Caki2 (cell line): Measurements from ENCODE around the gene HDAC7. TPM values are rescaled to one million over a fixed set of nuclear protein-coding genes. Genes with fewer than 3 reads are reported as not detected.

Experiments used
- DNase-seq: peaks from one replicate; pipeline ENCODE4 v3.0.0-alpha.2; 2015; ENCODE audit warnings: low read depth
- in situ Hi-C: cut with HindIII; loops from 2 replicates; pipeline ENCODE4 v1.10.0; 2016; ENCODE audit warnings: low sequenced_read_pairs, low pct_unique_long_range_greater_than_20kb, mixed read lengths
- total RNA-seq: library from RNA; depleted of rRNA; stranded (reverse); fragments of >200 nt; shearing (Covaris generic); gene quantifications from 2 replicates; pipeline ENCODE4 v1.2.3, GENCODE V29; 2014; ENCODE audit warnings: low replicate concordance; rRNA removed

Gene HDAC7
- 10.9 and 12.4 TPM in 2 replicates for total RNA-seq

DNA sequence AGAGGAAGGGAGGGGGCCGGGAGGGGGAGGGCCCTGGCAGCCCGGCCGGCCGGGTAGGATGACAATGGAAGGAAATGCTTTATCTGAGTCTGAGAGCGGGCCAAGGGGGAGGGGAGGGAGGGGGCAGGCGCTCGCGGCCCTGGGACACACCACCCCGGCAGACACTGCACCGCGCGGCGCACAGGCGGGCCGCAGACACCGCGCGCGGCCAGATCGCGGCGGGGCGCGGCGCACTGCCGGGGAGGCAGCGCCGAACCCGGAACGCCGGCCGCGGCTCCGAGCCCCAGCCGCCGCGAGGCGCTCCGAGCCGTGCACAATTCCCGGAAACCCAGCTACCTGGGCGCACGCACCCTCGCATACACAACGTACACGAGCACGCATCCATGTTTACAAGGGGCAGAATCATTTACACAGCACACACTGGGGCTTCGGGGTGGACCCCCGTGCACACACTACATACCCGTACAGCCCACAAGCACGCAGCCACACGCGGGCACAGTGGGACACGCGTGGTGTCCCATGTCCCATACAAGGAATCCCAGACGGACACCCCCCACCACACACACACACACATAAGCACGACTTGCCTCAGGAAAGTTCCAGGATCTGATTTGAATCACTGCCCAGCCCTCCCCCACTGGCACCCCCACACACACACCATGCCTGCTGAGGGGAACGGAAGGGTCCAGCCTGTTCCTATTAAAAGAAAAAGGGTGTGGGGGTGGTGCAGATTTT, at the start of gene HDAC7:
Gene HDAC7, minus strand, starts transcription at position 8 of the 735 bp plus-strand sequence. CDS start 118 bp downstream, outside the sequence.
- DNase-seq, result peak; percentile 74
- in situ Hi-C loops, result no loop called here

GRCh38 chr12:47868552-47869031, 48.9 kb upstream of the HDAC7 start:
- in situ Hi-C loops, result no loop called here
- DNase-seq, result no peak

- DNase-seq, result no peak
- in situ Hi-C loops, result no loop called here
Measured at GRCh38 chr12:47868041-47868440, 48.3 kb upstream of the HDAC7 start.

DNA sequence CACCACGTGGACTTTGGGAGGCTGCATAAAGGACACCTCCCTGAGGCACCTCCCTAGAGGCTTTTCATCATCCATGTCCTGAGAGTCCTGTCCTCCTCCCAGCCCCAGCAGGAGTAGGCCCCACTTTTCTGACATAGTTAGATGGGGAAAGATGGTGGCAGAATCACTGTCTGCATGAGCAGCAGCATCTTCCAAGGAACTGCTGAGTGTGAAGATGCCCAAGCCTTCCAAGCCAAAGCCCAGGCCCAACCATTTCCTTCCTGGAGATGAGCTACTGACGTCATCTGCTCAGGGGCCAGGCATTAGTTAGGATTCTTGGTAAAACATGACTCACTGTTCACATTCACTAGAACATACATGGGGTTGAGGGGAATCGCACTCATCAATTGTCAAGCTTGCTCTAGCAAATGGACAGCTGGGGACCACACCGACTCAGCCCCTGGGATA, 47.8 kb upstream of the HDAC7 start:
- in situ Hi-C loops, result no loop called here
- DNase-seq, result no peak

GRCh38 chr12:47864646-47865235, 45.0 kb upstream of the HDAC7 start:
- no peak for DNase-seq
- in situ Hi-C loops, result no loop called here

DNA sequence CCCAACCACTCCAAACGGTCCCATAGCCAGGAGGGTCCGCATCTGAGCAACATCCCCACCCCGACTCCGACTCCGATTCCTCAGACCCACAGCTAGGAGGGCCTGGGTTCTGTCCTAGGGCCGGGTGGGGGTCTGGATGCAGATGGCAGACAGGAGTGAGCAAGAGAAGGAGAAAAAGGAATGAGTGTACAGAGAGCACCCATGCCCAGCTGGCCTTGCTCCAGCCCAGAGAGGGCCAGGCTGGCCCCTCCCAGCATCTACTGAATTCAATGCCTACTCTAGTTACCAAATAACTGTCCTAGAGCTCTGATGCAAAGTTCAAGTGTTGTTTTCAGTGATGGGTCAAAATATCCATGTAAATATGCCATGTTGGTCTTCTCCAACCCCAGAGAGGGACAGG, 44.3 kb upstream of the HDAC7 start:
- DNase-seq, result no peak
- in situ Hi-C loops, result no loop called here

GRCh38 chr12:47863467-47863866, 43.8 kb upstream of the HDAC7 start:
- DNase-seq, result no peak
- in situ Hi-C loops, result no loop called here

- in situ Hi-C loops, result no loop called here
- DNase-seq, result no peak
Measured at GRCh38 chr12:47862881-47863280, 43.2 kb upstream of the HDAC7 start.

DNA sequence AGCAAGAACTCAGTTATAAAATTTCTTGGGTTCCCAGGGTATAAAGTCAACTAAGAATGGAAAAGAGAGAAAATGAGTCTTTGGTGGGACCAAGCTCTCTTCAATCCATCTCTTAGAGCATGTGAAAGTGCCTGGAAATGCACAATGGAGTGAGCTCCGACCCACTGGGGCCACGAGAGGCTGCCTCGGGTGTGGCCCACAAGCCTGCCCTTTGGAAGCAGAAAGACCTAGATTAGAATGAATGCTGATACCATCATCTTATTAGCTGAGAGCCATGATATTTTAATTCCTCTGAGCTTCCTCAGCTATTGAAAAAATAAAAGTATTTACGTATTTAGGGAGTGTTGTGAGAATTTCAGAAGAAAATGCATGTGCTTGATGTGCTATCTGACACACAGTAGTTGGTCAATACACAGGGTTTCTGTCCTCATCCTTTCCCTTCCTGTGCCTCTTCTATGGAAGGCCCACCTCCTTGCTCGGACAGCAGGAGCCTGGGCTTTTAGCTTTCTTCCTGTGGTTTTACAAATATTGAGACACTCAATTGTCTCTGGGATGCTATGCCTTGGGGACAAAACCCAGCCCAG, 42.6 kb upstream of the HDAC7 start:
- in situ Hi-C loops, result no loop called here
- DNase-seq, result no peak

GRCh38 chr12:47860873-47861272, 41.2 kb upstream of the HDAC7 start:
- in situ Hi-C loops, result no loop called here
- no peak for DNase-seq

GRCh38 chr12:47860279-47860841, 40.7 kb upstream of the HDAC7 start:
- in situ Hi-C loops, result no loop called here
- no peak for DNase-seq

- in situ Hi-C loops, result no loop called here
- no peak for DNase-seq
Measured at GRCh38 chr12:47858511-47859266, 39.0 kb upstream of the HDAC7 start.

DNA sequence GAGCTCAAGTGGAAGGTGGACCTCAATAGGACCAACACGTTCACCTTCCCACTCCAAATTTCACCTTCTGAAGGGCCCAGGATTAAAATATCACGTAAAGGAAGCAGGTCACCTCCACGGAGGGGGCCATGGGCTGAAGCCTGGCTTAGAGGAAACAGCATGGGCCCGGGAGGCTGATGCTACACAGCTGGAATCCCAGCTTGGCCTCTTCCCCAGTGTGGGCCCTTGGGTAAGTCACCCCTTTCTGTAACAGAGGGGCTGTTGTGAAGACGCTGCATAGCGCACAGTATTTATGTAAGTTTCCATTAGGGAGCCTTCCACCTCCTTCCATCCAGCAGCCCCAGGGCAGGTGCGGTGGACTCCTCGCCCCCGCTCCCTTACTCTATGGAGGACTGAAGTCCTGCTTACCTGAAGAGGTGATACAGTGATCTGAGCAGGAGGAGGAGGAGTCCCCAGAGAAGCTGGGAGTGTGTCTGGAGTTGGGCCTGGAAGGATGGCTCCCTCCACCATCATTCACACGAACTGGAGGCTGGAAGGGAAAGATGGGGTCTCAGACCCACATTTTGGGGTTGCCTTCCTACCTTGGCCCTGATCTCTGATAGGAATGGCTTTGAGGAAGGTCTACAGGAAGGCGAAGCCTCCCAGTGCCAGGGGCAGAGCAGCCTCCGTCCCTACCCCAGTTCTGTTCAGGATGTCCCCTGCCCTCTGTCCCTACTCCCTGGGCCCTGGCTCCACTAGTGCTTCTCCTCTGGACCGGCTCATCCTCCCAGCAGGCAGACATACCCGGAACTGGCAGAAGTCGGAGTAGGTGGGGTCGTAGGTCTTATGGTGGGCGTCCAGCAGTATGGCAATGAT, 37.2 kb upstream of the HDAC7 start:
- in situ Hi-C loops, result no loop called here

GRCh38 chr12:47856094-47856493, 36.4 kb upstream of the HDAC7 start:
- DNase-seq, result no peak
- in situ Hi-C loops, result no loop called here

More for the DNA sequence above, 37.2 kb upstream of the HDAC7 start:
- no peak for DNase-seq

- no peak for DNase-seq
- in situ Hi-C loops, result no loop called here
Measured at GRCh38 chr12:47855502-47855901, 35.8 kb upstream of the HDAC7 start.

DNA sequence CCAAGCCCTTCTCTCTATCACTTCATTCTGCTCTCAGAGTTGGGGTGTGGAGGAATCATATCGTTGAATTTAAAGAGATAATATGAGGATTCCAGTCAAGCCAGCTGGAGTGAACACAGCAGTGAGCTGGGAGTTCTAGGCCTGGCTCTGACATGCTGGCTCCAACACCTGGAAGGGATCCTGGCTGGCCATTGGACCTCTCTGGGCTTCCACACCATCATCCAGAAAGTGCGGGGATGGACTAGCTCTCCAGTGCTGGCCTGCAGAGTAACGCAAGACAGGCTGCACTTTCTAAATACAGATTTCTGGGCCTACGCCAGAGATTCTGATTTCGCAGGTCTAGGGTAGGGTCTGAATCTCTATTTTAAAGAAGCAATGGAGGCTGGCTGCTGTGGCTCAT, 34.8 kb upstream of the HDAC7 start:
- in situ Hi-C loops, result no loop called here
- DNase-seq, result no peak

DNA sequence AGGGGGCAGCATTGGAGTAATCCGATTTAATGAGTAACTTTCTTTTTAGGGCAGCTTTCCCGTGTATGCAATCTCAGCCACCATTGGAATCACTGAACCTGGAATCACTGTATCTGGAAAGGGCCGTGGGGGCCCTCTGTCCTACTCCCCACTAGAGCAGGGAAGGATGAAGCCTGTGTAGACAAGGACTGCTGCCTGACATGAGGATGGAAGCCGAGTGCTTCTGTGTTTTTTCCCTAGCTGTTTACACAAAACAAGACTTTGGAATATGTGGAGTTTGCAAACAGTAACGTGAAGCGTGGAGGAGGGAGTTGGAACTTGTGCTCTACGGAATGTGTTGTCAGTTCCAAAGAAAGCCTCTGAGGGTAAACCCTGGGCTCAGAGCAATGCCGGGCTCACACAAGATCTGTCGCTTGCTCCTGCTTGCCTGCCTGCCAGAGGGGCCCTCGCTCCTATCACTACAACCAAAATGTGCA, 32.4 kb upstream of the HDAC7 start:
- no peak for DNase-seq
- in situ Hi-C loops, result no loop called here
